HG03139 (cell line): ENCODE data around the gene GALNT16.
"Not testable (repeated sequence)": the region's sequence is repeated elsewhere in the genome, so short reads cannot be mapped to it uniquely, and the experiment has no call there.

Experiments
- ATAC-seq: cut with Tn5 transposase; IDR thresholded peaks from one replicate; pipeline ENCODE4 v1.9.1; 2021; ENCODE audit not compliant: unreplicated experiment

Gene GALNT16

DNA sequence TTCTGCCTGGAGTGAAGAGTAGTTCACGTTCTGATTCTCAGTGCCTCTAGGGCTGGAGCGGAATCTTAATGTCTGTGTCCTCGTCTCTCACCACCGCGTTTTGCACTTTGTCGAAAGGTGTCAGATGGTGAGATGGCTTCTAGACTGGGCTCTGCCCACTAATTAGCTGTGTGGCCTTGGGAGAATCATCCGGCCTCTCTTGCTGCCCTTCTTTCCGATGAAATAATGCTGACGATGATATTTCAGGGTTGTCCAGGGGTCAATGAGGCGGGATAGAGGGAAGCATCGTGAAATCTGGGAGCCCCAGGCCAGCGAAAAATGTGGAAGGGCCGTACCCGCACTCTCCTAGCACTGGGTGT lies 811 bp upstream of the GALNT16 start:
- no peak for ATAC-seq

DNA sequence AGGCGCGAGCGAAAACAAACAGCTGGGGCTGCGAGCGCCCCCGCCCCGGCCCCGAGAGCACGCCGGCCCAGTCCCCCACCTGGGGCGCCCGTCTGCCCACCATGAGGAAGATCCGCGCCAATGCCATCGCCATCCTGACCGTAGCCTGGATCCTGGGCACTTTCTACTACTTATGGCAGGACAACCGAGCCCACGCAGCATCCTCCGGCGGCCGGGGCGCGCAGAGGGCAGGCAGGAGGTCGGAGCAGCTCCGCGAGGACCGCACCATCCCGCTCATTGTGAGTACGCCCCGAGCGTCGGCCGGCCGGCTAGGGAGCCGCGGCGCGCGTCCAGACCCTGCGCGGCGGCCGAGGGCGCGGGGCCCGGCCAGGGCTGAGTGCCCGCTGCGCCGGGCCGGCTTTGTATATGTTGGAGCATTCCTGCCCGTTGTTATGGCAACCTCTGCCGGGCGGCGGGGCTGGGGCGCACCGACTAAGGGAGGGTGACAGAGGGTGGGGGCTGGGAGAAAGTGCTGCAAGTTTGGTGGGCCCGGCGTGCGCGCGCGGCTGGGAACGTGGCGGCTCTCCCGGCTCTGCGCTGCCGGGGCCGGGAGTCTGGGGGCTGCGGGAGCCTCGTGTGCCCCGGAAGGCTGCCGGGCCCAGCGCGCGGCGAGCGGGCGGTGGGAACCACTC lies 367 bp downstream of the GALNT16 start:
- no peak for ATAC-seq

DNA sequence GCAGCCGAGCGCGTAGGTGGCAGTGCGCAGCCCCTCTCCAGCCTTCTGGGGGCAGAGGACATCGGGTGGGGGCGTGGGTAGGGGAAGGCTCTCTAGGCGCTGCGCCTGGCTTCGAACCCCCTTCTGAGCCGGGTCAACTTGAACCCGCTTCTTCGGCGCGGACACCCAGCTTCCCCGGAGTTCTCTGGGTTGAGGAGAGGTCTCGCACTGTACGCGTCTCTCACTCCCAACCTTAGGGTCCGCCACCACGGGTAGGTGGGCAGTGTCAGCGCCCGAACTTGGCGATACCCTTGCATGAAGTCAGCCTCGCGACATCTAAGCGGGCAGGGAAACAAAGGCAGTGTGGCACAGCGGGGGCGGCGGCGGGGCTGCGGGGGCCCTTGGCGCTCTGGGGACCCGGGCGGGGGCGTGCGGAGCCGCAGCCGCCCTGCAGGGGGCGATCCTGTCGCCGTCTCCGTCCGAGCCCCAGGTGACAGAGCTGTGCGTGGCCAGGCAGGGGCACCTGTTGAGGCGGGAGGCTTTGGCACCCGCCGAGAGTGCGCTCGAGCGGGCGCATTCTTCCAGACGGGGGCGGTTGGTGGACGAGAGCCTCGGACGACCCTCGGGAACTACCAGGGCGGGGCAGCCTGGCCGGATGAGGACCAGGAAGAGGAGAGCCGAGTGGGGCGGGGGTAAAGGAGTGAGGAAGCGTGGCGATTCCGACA lies 1.1 kb downstream of the GALNT16 start:
- no peak for ATAC-seq

- ATAC-seq: no peak
Observed at GRCh38 chr14:69261761-69262331, 1.9 kb downstream of the GALNT16 start.

- no peak for ATAC-seq
Observed at GRCh38 chr14:69262516-69262915, 2.6 kb downstream of the GALNT16 start.

DNA sequence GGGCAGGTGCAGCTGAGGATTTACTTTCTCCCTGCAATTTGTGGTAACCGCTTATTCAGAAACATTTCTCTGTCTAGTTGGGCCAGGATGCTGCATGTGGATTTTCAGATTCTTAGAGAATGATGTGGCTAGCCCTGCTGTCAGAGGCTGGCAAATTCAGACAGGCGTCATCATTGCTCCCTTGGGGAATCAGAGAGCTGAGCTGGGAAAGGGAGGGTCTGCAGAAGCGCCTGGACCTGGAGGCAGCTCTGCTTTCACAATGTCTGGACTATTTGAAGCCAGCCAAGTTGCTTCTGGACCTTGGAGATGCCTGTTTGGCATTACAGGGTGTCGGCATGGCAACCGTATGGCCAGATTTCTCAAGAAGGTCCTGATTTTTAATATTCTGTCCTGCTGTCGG lies 3.4 kb downstream of the GALNT16 start:
- ATAC-seq: no peak

- no peak for ATAC-seq
Observed at GRCh38 chr14:69263771-69264170, 3.8 kb downstream of the GALNT16 start.

- no peak for ATAC-seq
Observed at GRCh38 chr14:69266572-69267345, 6.8 kb downstream of the GALNT16 start.

DNA sequence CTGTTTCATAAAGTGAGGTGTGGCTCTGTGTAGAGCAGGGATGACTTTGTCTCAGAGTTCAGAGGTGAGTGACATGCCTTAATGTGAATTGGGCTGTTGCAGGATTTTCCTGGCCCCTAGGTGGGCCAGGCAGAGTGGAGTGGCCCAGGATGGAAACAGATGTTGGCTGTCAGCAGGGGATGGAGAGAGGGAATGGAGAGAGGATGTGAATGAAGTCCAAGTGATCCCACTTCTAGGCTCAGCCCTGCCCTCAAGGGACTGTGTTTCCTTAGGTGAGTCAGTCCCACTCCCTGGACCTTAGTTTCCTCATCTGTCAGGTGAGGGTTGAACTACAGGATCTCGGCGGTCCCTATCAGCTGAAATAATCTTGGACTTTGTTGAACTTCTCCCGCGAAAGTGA lies 7.5 kb downstream of the GALNT16 start:
- ATAC-seq: no peak

DNA sequence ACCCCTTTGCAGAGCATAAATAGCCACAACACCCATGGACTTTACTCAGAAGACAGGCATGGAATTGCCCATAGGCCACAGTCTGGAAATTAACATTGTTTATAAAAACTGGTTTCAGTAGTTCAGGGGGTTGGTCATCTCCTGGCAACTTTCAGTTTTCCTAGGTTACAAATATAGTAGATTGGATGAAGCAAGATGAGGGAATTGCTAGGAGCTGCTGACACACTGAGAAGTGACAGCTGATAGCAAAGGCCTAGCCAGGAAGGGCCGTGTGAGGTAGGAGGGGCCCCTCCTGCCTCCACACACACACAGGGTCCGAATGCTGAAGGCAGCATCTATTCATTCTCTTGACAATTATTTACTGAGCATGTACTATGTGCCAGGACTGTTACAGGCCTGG lies 8.3 kb downstream of the GALNT16 start:
- no peak for ATAC-seq

GRCh38 chr14:69268763-69269162 lies 8.8 kb downstream of the GALNT16 start:
- no peak for ATAC-seq

DNA sequence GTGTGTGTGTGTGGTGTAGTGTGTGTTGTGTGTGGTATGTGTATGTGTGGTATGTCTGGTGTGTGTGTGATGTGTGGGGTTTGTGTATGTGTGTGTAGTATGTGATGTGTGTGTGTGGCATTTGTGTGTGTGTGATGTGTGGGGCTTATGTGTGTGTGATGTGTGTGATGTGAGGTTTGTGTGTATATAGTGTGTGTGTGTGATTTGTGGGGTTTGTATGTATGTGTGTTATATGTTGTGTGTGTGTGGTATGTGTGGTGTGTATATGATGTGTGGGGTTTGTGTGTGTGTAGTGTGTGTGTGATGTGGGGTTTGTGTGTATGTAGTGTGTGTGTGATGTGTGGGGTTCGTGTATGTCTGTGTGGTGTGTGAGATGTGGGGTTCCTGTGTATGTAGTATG lies 9.4 kb downstream of the GALNT16 start:
- no peak for ATAC-seq

DNA sequence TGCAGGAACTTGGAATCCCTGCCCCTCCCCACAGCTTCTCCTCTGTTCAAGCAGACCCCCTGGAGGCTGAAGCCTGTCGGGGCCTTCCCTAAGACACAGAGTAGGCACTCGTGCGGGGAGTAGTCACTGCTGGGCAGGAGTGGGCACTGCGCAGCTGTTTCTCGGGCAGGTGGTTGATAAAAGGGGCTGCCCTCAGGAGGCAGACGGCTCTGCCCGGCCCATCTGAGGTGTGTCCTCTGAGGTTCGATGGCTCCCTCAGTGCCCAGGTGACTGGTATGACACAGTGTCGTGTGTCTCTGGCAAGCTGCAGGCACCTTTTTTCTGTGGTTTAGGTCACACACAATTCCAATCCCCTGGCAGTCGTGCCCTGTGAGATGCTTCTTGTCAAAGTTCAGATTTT lies 10.1 kb downstream of the GALNT16 start:
- ATAC-seq: no peak

- ATAC-seq: no peak
Observed at GRCh38 chr14:69270795-69271708, 11.1 kb downstream of the GALNT16 start.

DNA sequence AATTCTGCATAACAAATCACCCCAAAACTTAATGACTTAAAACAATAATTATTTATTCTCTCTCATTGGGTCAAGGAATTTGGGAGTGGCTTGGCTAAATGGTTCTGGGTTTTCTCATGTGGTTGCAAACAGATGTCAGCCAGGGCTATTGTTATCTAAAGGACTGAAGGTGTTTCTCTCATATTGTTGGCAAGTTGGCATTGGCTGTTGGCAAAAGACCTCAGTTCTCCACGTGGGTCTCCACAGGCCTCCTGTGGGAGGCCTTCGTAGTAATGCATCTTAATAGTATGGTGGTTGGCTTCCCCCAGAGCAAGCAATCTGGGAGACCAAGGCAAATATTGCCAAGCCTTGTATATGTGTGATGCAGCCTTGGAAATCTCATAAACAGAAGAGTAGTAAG lies 14.4 kb downstream of the GALNT16 start:
- ATAC-seq: no peak

DNA sequence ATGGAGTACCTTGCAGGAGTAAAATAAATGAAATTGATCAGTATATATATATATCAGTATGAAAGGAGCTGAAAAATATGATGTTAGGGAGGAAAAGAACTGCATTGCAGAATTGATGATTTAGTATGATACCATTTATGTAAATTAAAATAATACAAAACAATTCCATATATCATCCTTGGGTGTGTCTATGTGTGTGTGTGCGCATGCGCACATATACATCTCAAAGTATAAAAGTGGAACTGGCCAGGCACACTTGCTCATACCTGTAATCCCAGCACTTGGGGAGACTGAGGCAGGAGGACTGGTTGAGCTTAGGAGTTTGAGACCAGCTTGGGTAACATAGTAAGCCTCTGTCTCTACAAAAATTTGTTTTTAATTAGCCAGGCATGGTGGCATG lies 15.4 kb downstream of the GALNT16 start:
- ATAC-seq: no peak

GRCh38 chr14:69277356-69277755 lies 17.4 kb downstream of the GALNT16 start:
- ATAC-seq: not testable (repeated sequence)

DNA sequence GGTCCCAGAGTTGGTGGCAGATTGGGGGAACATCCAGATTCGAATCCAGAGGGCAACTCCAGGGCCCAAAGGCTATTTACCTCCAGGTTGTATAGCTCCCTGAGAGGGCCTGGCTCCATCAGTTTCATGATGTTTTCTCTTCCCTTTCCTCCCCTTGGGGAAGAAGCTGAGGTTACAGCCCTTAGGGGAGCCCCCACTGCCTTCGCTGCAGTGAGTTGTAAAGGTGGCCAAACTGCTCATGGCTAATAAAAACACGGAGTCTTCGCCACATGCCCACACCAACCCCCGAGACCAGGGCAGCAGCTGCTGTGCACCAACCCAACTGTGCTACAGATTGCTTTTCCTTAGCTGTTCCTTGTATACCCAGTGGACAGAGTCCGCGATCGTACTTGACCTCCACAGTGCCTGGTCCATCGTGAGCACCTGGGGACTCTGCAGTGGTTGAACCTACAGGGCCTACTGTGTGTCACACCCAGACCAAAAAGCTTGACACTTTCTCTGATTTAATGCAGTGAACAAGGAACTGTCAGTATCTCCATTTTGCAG lies 20.9 kb downstream of the GALNT16 start:
- no peak for ATAC-seq

GRCh38 chr14:69281450-69282169 lies 21.7 kb downstream of the GALNT16 start:
- ATAC-seq: no peak

GRCh38 chr14:69282448-69282847 lies 22.5 kb downstream of the GALNT16 start:
- ATAC-seq: no peak
